OCI-LY1 (cell line): Measurements from ENCODE around the gene MTMR2.

ENCODE experiments used
- CTCF ChIP-seq: fragments of 200-600 bp; sonication (generic), shearing (Covaris generic); IDR thresholded peaks from 2 replicates; pipeline ENCODE4 v1.5.1; 2017; ENCODE audit warnings: mild to moderate bottlenecking, antibody characterized with exemption, low read length, moderate library complexity, mixed read lengths
- EZH2 ChIP-seq: fragments of 200-600 bp; sonication (generic), shearing (Covaris generic); IDR thresholded peaks from 2 replicates; pipeline ENCODE4 v1.8.0; 2017; ENCODE audit warnings: borderline replicate concordance, mixed run types, mild to moderate bottlenecking, antibody characterized with exemption, low read length, moderate library complexity, mixed read lengths

DNA sequence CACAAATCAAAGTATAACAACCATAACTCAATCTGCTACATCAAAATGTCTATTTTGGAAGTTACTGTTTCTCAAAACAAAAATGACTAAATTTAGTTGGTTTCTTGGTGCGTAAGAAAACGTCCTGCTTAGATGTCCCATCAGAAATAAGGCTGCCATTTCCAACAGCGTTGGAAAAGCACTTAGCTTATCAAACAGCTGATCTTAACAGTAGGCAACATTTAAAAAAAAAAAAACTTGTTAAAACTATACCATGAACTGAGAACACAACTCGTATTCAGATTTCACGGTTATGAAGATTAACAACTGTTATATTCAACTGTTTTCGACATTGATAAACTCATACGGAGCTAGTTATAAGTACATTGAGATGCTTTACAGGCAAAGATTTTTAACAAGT is 131.2 kb downstream of the MTMR2 start:
- no peak for TF ChIP-seq CTCF
- TF ChIP-seq EZH2: no peak
